Endothelial cell (in vitro differentiated cells): ENCODE measurements around the gene SKI. TPM values are rescaled to one million over a fixed set of nuclear protein-coding genes. Genes with fewer than 3 reads are reported as not detected.

ENCODE experiments used
- DNase-seq: peaks from one replicate; pipeline ENCODE4 v3.0.0; 2021; ENCODE audit warnings: low spot score
- H3K27ac Mint-ChIP-seq: one replicate; pipeline ENCODE4 v1.8.0; 2021; ENCODE audit warnings: mixed read lengths, inconsistent platforms; ENCODE audit not compliant: unreplicated experiment
- H3K27me3 Mint-ChIP-seq: one replicate; pipeline ENCODE4 v1.8.0; 2021; ENCODE audit warnings: mild to moderate bottlenecking, moderate library complexity, mixed read lengths, inconsistent platforms; ENCODE audit not compliant: unreplicated experiment
- H3K36me3 Mint-ChIP-seq: one replicate; pipeline ENCODE4 v1.8.0; 2021; ENCODE audit warnings: mild to moderate bottlenecking, low read depth, mixed read lengths, inconsistent platforms; ENCODE audit not compliant: unreplicated experiment
- H3K4me1 Mint-ChIP-seq: one replicate; pipeline ENCODE4 v1.8.0; 2021; ENCODE audit warnings: mild to moderate bottlenecking, mixed read lengths, inconsistent platforms; ENCODE audit not compliant: unreplicated experiment
- H3K4me3 Mint-ChIP-seq: one replicate; pipeline ENCODE4 v1.8.0; 2021; ENCODE audit warnings: mild to moderate bottlenecking, mixed read lengths, inconsistent platforms; ENCODE audit not compliant: unreplicated experiment
- H3K9me3 Mint-ChIP-seq: one replicate; pipeline ENCODE4 v1.8.0; 2021; ENCODE audit warnings: mixed read lengths, inconsistent platforms; ENCODE audit not compliant: unreplicated experiment
- total RNA-seq: library from RNA; stranded (reverse); fragmentation: NEBNext Ultra II Directional; extraction: Animal tissue kit (Norgen Biotek cat#: 25700); gene quantifications from one replicate; pipeline ENCODE4 v1.2.1, GENCODE V29; 2021; ENCODE audit not compliant: unreplicated experiment
- TF ChIP-seq, protein P1 (sequence below): fragments of 200-600 bp; sonication (generic); IDR thresholded peaks from one replicate; pipeline ENCODE4 v1.5.0; 2021; ENCODE audit warnings: antibody characterized with exemption; ENCODE audit not compliant: unreplicated experiment

SKI gene
- total RNA-seq, 1 donor from 2014 or later, result 73.3 TPM

DNA sequence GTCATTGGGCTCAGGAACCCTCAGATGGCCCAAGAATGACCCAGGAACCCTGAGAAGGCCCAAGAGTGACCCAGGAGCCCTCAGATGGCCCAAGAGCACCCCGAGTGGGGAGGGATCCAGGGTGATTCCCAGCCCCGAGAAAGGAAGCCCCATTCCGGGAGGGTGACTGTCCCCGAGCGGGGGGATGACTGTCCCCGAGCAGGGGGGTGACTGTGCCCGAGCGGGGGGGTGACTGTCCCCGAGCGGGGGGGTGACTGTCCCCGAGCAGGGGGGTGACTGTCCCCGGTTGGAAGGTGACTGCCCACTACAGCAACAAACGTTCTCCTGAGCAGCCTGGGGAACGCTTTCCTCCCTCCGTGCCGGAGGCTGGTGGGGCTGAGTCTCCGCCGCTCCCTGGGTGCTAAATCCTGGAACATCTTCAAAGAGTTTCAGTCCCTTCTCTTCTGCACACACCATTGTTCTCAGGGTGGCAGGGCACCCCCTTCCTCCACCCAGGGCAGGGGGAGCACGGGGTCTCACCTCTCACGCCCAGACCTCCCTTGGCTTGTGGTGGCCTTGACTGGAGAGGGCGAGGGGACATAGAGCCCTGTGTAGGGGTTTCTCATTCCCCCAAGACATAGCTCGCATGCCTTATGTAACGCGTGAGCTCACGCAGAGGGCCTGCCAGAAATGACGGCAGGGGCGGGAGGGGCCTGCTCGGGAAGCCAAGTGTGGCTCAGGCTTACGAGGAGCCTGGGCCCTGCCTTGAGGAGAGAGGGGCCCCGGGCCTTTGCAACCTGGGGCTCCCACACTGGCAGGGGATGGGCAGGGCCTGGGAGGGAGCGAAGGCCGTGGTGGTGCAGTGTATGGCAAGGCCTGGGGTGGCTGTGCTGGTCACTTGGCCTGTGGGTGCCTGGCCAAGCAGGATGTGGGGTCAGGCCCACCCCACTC is 14.3 kb upstream of the SKI start:
- Mint-ChIP-seq H3K4me3 (no peak overlapping the region), H3K27me3 (no peaks in the 10 kb centered on the region), H3K9me3 (no peaks in the 10 kb centered on the region), H3K36me3 (peaks cover 3% of the 10 kb centered on the region), H3K4me1 (peaks cover 2% of the 10 kb centered on the region), H3K27ac (peak overlapping the region; percentile 96)
- no peak for DNase-seq
- TF ChIP-seq, protein P1, sequence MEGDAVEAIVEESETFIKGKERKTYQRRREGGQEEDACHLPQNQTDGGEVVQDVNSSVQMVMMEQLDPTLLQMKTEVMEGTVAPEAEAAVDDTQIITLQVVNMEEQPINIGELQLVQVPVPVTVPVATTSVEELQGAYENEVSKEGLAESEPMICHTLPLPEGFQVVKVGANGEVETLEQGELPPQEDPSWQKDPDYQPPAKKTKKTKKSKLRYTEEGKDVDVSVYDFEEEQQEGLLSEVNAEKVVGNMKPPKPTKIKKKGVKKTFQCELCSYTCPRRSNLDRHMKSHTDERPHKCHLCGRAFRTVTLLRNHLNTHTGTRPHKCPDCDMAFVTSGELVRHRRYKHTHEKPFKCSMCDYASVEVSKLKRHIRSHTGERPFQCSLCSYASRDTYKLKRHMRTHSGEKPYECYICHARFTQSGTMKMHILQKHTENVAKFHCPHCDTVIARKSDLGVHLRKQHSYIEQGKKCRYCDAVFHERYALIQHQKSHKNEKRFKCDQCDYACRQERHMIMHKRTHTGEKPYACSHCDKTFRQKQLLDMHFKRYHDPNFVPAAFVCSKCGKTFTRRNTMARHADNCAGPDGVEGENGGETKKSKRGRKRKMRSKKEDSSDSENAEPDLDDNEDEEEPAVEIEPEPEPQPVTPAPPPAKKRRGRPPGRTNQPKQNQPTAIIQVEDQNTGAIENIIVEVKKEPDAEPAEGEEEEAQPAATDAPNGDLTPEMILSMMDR, result no peak

DNA sequence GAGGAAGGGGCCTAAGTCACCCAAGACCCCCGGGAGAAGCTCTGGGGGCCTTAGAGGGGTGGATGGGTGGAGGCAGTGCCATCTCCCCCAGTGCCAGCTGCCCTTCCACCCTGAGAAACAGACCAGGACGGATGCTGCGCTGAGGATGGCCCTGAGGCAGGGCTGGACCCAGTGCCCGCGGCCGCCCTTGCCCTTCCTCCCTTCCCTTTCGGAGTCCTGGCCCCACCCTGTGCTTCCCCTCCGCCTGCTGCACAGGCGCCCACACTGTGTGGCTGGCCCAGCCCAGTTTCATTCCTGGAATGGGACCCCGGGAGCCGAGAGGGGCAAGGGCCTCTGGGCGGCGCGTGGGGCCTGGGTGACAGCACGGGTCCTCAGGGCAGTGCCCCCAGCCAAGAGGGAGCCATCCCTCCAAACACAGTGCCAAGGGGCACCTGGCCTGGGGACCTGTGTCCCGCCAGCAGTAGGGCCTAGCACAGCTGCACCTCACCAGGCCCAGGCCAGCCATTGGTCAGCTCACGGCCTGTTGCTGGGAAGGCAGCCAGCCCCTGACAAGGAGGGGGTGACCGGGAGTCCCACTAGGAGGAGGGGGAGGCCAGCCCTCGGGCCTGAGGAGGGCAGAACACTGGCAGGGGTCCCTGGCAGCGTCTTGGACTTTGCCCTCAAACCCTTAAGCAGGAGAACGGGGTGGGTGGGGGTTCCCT is 13.4 kb upstream of the SKI start:
- no peak overlapping the region for H3K4me3 Mint-ChIP-seq
- no peaks in the 10 kb centered on the region for H3K27me3 Mint-ChIP-seq
- H3K27ac Mint-ChIP-seq, result peak overlapping the region; percentile 75
- H3K4me1 Mint-ChIP-seq, result no peaks in the 10 kb centered on the region
- H3K36me3 Mint-ChIP-seq, result no peaks in the 10 kb centered on the region
- no peak for DNase-seq
- H3K9me3 Mint-ChIP-seq, result no peaks in the 10 kb centered on the region
- TF ChIP-seq, protein P1, result no peak

GRCh38 chr1:2215329-2215728 is 12.8 kb upstream of the SKI start:
- Mint-ChIP-seq H3K9me3 (no peaks in the 10 kb centered on the region), H3K4me1 (no peaks in the 10 kb centered on the region), H3K36me3 (no peaks in the 10 kb centered on the region), H3K27ac (no peak overlapping the region), H3K27me3 (no peaks in the 10 kb centered on the region), H3K4me3 (no peak overlapping the region)
- no peak for DNase-seq
- TF ChIP-seq, protein P1, result no peak

GRCh38 chr1:2215909-2216766 is 12.0 kb upstream of the SKI start:
- Mint-ChIP-seq H3K4me3 (no peak overlapping the region), H3K36me3 (no peaks in the 10 kb centered on the region), H3K27ac (no peak overlapping the region), H3K9me3 (no peaks in the 10 kb centered on the region), H3K27me3 (no peaks in the 10 kb centered on the region), H3K4me1 (no peaks in the 10 kb centered on the region)
- TF ChIP-seq, protein P1, result no peak
- DNase-seq, result no peak
